GM12892 (cell line): ENCODE measurements around the gene SRP9.

Experiments used
- POLR2A ChIP-seq: IDR thresholded peaks from 2 replicates; pipeline ENCODE4 v1.6.1; 2011; ENCODE audit warnings: low read depth, low read length, control low read depth
- POLR2AphosphoS5 ChIP-seq: IDR thresholded peaks from 2 replicates; pipeline ENCODE4 v1.6.1; 2011; ENCODE audit warnings: low read depth, low read length, control low read depth
- TAF1 ChIP-seq: IDR thresholded peaks from 2 replicates; pipeline ENCODE4 v1.6.1; 2011; ENCODE audit warnings: low read depth, mild to moderate bottlenecking, control low read depth, low read length, borderline replicate concordance

- TF ChIP-seq TAF1 (no peak), POLR2AphosphoS5 (no peak; the same call in 1 of the 2 replicates), POLR2A (no peak; the same call in 1 of the 2 replicates)
These were observed 2.5 kb downstream of the SRP9 start for GRCh38 chr1:225780134-225780533.
